Measurements from ENCODE around the gene SH3BP1. TPM values are rescaled to one million over a fixed set of nuclear protein-coding genes. Genes with fewer than 3 reads are reported as not detected.

Gene SH3BP1
- total and polyA plus RNA-seq, 2 of the 4 experiments (the other 2 are of a cell fraction) = 8.8 to 33.3 TPM

DNA sequence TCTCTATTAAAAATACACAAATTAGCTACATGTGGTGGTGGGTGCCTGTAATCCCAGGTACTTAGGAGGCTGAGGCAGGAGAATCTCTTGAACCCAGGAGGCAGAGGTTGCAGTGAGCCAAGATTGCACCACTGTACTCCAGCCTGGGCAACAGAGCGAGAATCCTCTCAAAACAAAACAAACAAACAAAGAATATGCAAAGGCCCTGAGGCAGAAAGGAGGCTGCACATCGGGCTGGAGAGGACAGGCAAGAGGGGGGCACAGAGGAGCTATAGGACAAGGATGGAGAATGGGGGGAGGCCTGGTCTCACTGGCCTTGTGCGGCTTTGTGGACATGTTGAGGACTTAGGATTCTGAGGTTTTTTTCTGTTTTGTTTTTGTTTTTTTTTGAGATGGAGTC is 65.7 kb downstream of the SH3BP1 start:
- in situ Hi-C loops (cut with MboI; ENCODE audit: low sequenced_read_pairs) = no loop called here
- no peak overlapping the region for H2AK9ac ChIP-seq (replicated peaks; ENCODE audit: low read depth, low read length, poor library complexity)

More for the DNA sequence above, 65.7 kb downstream of the SH3BP1 start:
- no peak overlapping the region for H3K4ac ChIP-seq (ENCODE audit: low read depth, low read length)
- H2BK15ac ChIP-seq (ENCODE audit: low read depth, low read length) = no peak overlapping the region
- H3K56ac ChIP-seq (ENCODE audit: extremely low read depth, insufficient read depth, low read length) = no peak overlapping the region
- no peak for DNase-seq
- no peak overlapping the region for H4K91ac ChIP-seq (ENCODE audit: insufficient read depth, low read depth, low read length)
- ChIA-PET CTCF (no interaction called here), POLR2A (ENCODE audit: unreplicated experiment) (no interaction called here)
- ATAC-seq (ENCODE audit: low read depth) = no peak
- H3K4me2 ChIP-seq (ENCODE audit: low read depth, low read length) = no peak overlapping the region
- no peaks in the 10 kb centered on the region for H4K20me1 ChIP-seq (ENCODE audit: insufficient read depth, low read length)
- no peak overlapping the region for H3K14ac ChIP-seq (replicated peaks; ENCODE audit: low read depth, low read length)
- TF ChIP-seq POLR2A (IDR thresholded peaks at IDR 0.05; ENCODE audit: low read depth, low read length) = no peak
- TF ChIP-seq, protein P1, sequence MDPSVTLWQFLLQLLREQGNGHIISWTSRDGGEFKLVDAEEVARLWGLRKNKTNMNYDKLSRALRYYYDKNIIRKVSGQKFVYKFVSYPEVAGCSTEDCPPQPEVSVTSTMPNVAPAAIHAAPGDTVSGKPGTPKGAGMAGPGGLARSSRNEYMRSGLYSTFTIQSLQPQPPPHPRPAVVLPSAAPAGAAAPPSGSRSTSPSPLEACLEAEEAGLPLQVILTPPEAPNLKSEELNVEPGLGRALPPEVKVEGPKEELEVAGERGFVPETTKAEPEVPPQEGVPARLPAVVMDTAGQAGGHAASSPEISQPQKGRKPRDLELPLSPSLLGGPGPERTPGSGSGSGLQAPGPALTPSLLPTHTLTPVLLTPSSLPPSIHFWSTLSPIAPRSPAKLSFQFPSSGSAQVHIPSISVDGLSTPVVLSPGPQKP (IDR thresholded peaks at IDR 0.05; ENCODE audit: borderline replicate concordance, low read depth, low read length) = no peak
- no peak for TF ChIP-seq RAD21 (IDR thresholded peaks at IDR 0.05; ENCODE audit: low read length)
- no peak for TF ChIP-seq MXI1 (IDR thresholded peaks at IDR 0.05; ENCODE audit: borderline replicate concordance, low read depth, low read length)
- no peak for TF ChIP-seq NFE2L2 (IDR thresholded peaks at IDR 0.05; ENCODE audit: low read depth, low read length)
- TF ChIP-seq RFX5 (IDR thresholded peaks at IDR 0.05; ENCODE audit: low read depth, low read length) = no peak
- TF ChIP-seq MAFK (IDR thresholded peaks at IDR 0.05; ENCODE audit: low read depth, low read length) = no peak
- intact Hi-C loops (cut with micrococcal nuclease) = no loop called here
- H2AFZ ChIP-seq (replicated peaks; ENCODE audit: low read length, poor library complexity) = no peak overlapping the region
- H2BK20ac ChIP-seq (ENCODE audit: low read depth, low read length) = no peak overlapping the region
- no peaks in the 10 kb centered on the region for H3K9me3 ChIP-seq (ENCODE audit: control insufficient read depth, insufficient read depth, low read length)
- no peak overlapping the region for H2BK120ac ChIP-seq (ENCODE audit: low read depth, low read length)
- no peak overlapping the region for H2AK5ac ChIP-seq (ENCODE audit: low read depth, low read length)
- no peaks in the 10 kb centered on the region for H3K27me3 ChIP-seq (ENCODE audit: control insufficient read depth, insufficient read depth, low read length)
- peaks cover 4% of the 10 kb centered on the region; the same call in 1 of the 2 replicates for H3K4me1 ChIP-seq (ENCODE audit: control insufficient read depth, insufficient read depth, low read length)
- no peaks in the 10 kb centered on the region for H3K79me1 ChIP-seq (ENCODE audit: low read depth in 1 of 2, low read length in 2 of 2)
- H2BK5ac ChIP-seq (ENCODE audit: low read depth, low read length, poor library complexity, severe bottlenecking) = no peak overlapping the region
- no TSS peak for BruUV-seq (replicated peaks)
- peaks cover 7% of the 10 kb centered on the region; the same call in 1 of the 2 replicates for H3K9me1 ChIP-seq (ENCODE audit: insufficient read depth, low read length)
- WGBS, 2 experiments (ENCODE audit: extremely low coverage in 2 of 2, insufficient read length in 1 of 2) = no CpG with 5 or more reads among the region's 3 CpGs
- no peak overlapping the region for H3K9ac ChIP-seq (ENCODE audit: low read depth, low read length)
- no peak overlapping the region for H4K8ac ChIP-seq (ENCODE audit: low read depth in 2 of 2, low read length in 2 of 2)
- H3K18ac ChIP-seq (ENCODE audit: low read depth, low read length) = no peak overlapping the region
- no peak overlapping the region for H3K23ac ChIP-seq (ENCODE audit: low read depth, low read length)
- no peak overlapping the region for H4K5ac ChIP-seq (ENCODE audit: low read depth, low read length)
- H3K27ac ChIP-seq (ENCODE audit: insufficient read depth, low read length) = no peak overlapping the region
- H3K4me3 ChIP-seq (ENCODE audit: insufficient read depth, low read depth, low read length) = no peak overlapping the region
- dilution Hi-C loops (cut with HindIII; ENCODE audit: low sequenced_read_pairs, unreplicated experiment) = no loop called here
- no peaks in the 10 kb centered on the region for H3K36me3 ChIP-seq (ENCODE audit: control insufficient read depth, insufficient read depth, low read length)

Small RNAs within 50 kb of the gene (microRNA-seq; reads per million reads assigned to microRNA genes)
- gene RN7SL385P (ENCODE audit: insufficient read depth, insufficient read length) = not detected

Small RNAs within 50 kb of the gene (small RNA-seq; reads per million reads assigned to genes)
- gene RN7SL385P = 0 to 0.07 (median 0) reads per million in 5 experiments

Other genes starting within 250 kb of the SH3BP1 start
- 0.72 and 0.83 TPM in 2 replicates for gene ELFN2, start 212.2 kb upstream of the SH3BP1 start, total RNA-seq (2012; rRNA removed)
- 5.0 and 6.3 TPM in 2 replicates for gene ELFN2, start 212.2 kb upstream of the SH3BP1 start, polyA plus RNA-seq (2012; rRNA removed)
- gene MFNG, start 153.3 kb upstream of the SH3BP1 start, total RNA-seq (2012; rRNA removed) = not detected in 2 replicates
- gene MFNG, start 153.3 kb upstream of the SH3BP1 start, polyA plus RNA-seq (2012; rRNA removed) = 0.15 and 0.24 TPM in 2 replicates
- gene CARD10, start 120.3 kb upstream of the SH3BP1 start, total RNA-seq (2012; rRNA removed) = 6.1 TPM in 2 replicates
- 18.4 and 19.8 TPM in 2 replicates for gene CARD10, start 120.3 kb upstream of the SH3BP1 start, polyA plus RNA-seq (2012; rRNA removed)
- 4.7 and 6.1 TPM in 2 replicates for gene CDC42EP1, start 79.2 kb upstream of the SH3BP1 start, total RNA-seq (2012; rRNA removed)
- gene CDC42EP1, start 79.2 kb upstream of the SH3BP1 start, polyA plus RNA-seq (2012; rRNA removed) = 47.3 and 59.2 TPM in 2 replicates
- gene LGALS2, start 59.6 kb upstream of the SH3BP1 start, total RNA-seq (2012; rRNA removed) = not detected in 2 replicates
- gene LGALS2, start 59.6 kb upstream of the SH3BP1 start, polyA plus RNA-seq (2012; rRNA removed) = not detected in 2 replicates
- gene GGA1, start 30.8 kb upstream of the SH3BP1 start, total RNA-seq (2012; rRNA removed) = 17.2 and 19.7 TPM in 2 replicates
- 48.5 and 50.4 TPM in 2 replicates for gene GGA1, start 30.8 kb upstream of the SH3BP1 start, polyA plus RNA-seq (2012; rRNA removed)
- 5.4 and 5.6 TPM in 2 replicates for gene PDXP, start 19.1 kb downstream of the SH3BP1 start, total RNA-seq (2012; rRNA removed)
- gene PDXP, start 19.1 kb downstream of the SH3BP1 start, polyA plus RNA-seq (2012; rRNA removed) = 24.1 and 26.5 TPM in 2 replicates
- 9,081 and 15,383 TPM in 2 replicates for gene LGALS1, start 36.0 kb downstream of the SH3BP1 start, total RNA-seq (2012; rRNA removed)
- 11,896 and 18,749 TPM in 2 replicates for gene LGALS1, start 36.0 kb downstream of the SH3BP1 start, polyA plus RNA-seq (2012; rRNA removed)
- gene NOL12, start 46.7 kb downstream of the SH3BP1 start, total RNA-seq (2012; rRNA removed) = 16.0 and 29.7 TPM in 2 replicates
- gene NOL12, start 46.7 kb downstream of the SH3BP1 start, polyA plus RNA-seq (2012; rRNA removed) = 25.6 and 25.7 TPM in 2 replicates
- gene TRIOBP, start 57.4 kb downstream of the SH3BP1 start, total RNA-seq (2012; rRNA removed) = 46.4 and 47.5 TPM in 2 replicates
- gene TRIOBP, start 57.4 kb downstream of the SH3BP1 start, polyA plus RNA-seq (2012; rRNA removed) = 65.5 and 69.8 TPM in 2 replicates
- 25.6 and 32.3 TPM in 2 replicates for gene GCAT, start 168.3 kb downstream of the SH3BP1 start, total RNA-seq (2012; rRNA removed)
- 20.6 and 26.2 TPM in 2 replicates for gene GCAT, start 168.3 kb downstream of the SH3BP1 start, polyA plus RNA-seq (2012; rRNA removed)
- not detected in 2 replicates for gene GALR3, start 183.7 kb downstream of the SH3BP1 start, total RNA-seq (2012; rRNA removed)
- not detected in 2 replicates for gene GALR3, start 183.7 kb downstream of the SH3BP1 start, polyA plus RNA-seq (2012; rRNA removed)
- 18.5 and 20.3 TPM in 2 replicates for gene ANKRD54, start 204.7 kb downstream of the SH3BP1 start, total RNA-seq (2012; rRNA removed)
- 31.3 and 31.5 TPM in 2 replicates for gene ANKRD54, start 204.7 kb downstream of the SH3BP1 start, polyA plus RNA-seq (2012; rRNA removed)
- 464 and 593 TPM in 2 replicates for gene EIF3L, start 209.8 kb downstream of the SH3BP1 start, total RNA-seq (2012; rRNA removed)
- 354 and 391 TPM in 2 replicates for gene EIF3L, start 209.8 kb downstream of the SH3BP1 start, polyA plus RNA-seq (2012; rRNA removed)

Data from IMR-90 (cell line).